Stimulated activated CD4-positive, alpha-beta T cell treated with anti-CD3 and anti-CD28 coated beads, Interleukin-4, amount 100 ng/mL, for 4 hours (primary cell): ENCODE measurements around the gene MRPS15.
"Not testable (repeated sequence)": the region's sequence is repeated elsewhere in the genome, so short reads cannot be mapped to it uniquely, and the experiment has no call there.

Experiments used
- DNase-seq, 2 experiments: peaks; one replicate each; pipeline ENCODE4 v3.0.0-alpha.2; 2020

Gene MRPS15

DNA sequence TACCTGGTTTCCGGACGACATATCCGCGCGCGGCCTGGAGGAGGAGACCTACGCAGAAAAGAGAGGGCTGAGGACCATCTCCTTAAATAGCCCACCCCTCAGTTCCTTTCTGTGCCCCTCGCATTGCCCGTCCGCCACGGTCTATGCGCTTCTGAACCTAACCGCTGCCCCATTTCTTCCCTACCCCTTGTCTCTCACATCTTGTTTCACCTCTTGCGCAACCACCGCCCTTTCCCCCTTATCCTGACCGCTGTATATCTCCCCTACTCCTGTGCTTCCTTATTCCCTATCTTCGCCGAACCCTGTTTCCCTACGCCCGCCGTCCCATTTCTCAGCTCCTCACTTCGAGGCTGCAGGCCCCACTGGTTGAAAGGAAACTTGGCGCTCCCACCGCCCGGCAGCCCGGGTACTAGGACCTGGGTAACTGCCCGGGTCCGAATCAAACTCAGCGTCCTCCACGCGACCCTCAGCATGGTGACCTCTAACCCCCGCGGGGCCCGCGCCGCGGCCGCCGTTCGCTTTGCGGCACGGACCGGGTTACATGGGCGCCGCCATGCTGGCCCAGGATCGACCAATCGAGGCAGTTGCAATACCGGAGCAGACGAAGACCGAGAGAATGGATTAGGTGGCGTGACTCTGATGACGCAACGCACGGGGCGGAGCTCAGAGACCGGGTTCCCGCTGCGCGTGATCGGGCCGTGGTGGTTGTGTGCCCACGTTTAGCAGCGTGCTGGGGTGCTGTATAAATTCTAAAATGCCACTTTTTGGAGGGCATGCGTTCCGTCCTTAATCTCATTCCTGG, at the start of gene MRPS15:
Gene MRPS15, minus strand, starts transcription at position 582 of the 802 bp plus-strand sequence. Its CDS starts 109 bp downstream, at position 473.
- DNase-seq = peak; percentile 93 to 96

GRCh38 chr1:36512842-36513241, 48.7 kb upstream of the MRPS15 start:
- DNase-seq = no peak

DNA sequence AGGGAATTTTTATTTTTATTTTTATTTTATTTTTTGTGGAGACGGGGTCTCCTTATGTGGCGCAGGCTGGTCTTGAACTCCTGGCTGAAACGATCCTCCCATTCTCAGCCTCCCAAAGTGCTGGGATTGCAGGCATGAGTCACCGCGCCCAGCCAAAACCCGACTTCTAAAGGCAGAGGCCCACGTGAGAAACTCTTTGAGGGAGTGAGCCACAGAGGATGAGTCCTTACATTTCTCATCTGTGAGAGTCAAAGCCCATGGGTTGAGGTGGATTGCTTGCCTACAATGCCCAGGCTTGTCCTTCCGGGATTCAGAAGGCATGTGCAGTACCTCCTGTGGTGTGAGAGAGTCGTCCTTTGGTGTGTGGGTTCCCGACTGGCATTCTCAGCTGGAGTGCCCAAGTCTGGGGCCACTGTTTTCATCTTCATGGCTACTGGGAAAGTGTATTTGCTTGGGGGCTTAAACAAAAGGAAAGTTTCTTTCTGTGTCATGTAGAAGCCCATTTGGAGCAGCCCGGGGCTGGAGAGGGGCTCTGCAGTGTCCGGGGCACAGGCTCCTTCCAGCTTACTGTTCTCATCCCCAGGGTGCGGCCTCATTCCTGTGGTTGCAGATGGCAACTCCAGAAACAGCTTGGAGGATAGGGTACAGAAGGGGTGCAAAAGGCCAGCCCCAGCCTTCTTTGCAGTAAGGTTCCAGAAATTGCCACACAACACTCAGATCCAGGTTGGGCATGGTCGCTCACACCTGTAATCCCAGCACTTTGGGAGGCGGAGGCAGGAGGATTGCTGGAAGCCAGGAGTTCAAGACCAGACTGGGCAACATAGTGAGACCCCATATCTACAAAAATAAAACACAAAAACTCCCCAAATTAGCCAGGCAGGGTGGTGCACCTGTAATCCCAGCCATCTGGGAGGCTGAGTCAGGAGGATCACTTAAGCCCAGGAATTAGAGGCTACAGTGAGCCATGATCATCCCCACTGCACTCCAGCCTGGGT, 47.9 kb upstream of the MRPS15 start:
- no peak for DNase-seq

GRCh38 chr1:36511220-36511619, 47.0 kb upstream of the MRPS15 start:
- DNase-seq = not testable (repeated sequence)

DNA sequence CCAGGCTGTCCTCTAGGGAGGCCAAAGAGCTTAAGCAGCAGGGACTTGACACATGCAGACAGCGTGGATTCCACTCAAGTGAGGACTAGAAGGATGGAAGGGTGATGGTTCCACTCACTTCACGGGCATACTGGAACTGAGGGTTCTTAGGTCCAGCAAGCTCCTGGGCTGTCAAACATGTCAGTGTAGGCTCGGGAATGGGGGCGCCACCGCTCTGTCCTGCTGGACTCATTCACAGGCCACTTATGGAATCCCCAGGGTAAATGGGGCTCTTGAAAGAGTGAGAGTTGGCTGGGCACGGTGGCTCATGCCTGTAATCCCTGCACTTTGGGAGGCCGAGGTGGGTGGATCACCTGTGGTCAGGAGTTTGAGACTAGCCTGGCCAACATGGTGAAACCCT, 46.2 kb upstream of the MRPS15 start:
- no peak for DNase-seq

DNA sequence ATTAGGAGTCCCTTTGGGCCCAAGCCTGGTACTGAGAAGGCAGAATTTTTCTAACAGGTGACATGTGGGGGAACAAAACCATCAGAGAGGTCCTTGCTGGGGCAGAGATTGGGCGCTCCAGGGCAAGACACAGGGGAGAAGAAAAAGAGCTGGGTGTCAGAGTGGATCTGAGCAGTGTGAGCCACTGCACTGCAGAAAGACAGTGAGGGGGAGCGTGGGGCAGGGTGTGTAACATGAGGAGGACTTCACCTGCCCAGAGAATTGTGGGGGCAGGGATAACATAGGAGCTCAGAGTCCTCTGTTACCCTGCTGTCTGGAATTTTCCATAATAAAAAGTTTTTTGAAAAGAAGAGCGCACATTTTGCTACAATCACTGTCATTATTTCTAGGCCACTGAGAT, 44.1 kb upstream of the MRPS15 start:
- no peak for DNase-seq

DNA sequence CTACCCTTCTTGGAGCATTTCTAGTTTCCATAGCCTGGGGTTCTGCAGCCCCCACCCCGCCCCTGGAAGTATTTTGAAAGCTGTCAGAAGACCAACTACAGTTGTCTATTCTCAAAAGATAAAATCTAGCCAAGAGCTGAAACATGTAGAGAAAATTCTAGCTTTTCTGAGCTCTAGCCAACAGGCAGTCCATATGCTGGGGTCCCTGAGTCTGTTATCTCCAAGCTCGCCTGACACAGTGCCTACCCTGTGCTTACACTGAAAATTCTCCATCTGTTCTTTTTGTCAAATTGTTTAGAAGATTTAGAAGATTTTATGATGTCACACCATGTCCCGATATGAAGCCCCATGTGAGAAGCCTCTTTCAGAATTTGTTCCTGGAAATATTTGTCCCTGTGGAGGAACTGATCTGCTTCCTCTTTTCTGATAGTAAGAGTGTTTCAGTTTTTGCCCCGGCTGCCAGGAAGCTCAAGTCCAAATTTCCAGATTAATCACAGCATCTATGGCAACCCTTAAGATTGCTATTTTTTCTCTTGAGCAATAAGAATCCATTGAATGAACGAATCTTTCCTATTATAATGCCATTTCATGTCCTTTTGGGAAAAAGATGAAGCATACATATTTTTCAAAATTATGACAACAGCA, 42.2 kb upstream of the MRPS15 start:
- DNase-seq = no peak

DNA sequence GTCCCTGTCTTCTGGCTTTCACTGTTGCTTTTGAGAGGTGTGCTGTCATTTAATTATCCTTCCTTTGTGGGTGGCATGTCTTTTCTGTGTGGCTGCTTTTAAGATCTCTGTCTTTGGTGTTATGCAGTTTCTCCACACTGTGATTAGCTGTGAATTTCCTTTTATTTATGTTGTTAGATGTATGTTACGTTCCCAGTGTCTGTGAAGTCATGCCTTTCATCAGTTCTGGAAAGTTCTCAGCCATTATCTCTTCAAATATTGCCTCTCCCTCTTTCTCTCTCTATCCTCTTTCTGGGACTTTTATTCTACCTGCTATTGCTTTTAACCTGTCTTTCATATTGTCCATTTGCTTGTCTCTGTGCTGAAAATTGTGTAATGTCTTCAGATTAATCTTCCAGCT, 39.5 kb upstream of the MRPS15 start:
- no peak for DNase-seq

GRCh38 chr1:36503159-36503558, 39.0 kb upstream of the MRPS15 start:
- no peak for DNase-seq

DNA sequence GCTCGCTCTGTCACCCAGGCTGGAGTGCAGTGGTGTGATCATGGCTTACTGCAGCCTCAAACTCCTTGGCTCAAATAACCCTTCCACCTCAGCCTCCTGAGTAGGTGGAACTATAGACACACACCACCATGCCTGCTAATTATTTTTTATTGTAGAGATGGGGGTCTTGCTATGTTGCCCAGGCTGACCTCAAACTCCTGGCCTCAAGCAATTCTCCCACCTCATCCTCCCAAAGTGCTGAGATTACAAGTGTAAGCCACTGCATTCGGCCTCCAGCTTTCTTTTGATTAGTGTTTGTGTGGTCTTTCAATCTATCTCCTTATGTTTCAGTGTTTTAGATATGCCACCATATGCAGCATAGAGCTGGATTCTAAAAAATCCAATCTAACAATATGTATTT, 38.4 kb upstream of the MRPS15 start:
- DNase-seq = no peak

DNA sequence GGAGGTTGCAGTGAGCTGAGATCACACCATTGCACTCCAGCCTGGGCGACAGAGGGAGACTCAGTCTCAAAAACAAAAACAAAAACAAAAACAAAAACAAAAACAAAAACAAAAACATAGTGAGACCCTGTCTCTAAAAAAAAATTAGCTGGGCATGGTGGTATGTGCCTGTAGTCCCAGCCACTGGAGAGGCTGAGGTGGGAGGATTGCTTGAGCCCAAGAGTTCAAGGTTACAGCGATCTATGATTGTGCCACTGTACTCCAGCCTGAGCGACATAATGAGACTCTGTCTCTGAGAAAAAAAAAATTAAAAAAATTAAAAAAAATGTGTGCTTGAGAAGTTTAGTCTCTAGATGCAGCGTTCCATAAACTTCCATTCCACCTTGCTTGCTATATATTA, 37.7 kb upstream of the MRPS15 start:
- not testable (repeated sequence) for DNase-seq

- no peak for DNase-seq
These were observed 33.0 kb upstream of the MRPS15 start for GRCh38 chr1:36497207-36497606.

- no peak for DNase-seq
These were observed 30.8 kb upstream of the MRPS15 start for GRCh38 chr1:36494971-36495370.

DNA sequence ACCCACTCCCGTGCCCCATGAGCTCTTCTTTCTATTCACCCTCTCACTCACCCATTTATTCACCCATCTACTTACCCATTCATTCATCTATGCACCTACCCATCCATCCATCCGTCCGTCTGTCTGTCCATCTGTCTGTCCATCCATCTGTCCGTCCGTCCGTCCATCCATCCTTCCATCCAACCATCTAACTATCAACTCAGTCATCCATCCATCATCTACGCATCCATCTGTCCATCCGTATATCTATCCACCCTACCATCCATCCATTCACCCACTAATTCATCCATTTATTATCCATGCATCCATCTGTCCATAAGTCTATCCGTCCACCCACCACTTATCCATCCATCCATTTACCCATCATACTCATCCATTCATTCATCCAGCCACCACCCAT, 29.3 kb upstream of the MRPS15 start:
- DNase-seq = no peak

DNA sequence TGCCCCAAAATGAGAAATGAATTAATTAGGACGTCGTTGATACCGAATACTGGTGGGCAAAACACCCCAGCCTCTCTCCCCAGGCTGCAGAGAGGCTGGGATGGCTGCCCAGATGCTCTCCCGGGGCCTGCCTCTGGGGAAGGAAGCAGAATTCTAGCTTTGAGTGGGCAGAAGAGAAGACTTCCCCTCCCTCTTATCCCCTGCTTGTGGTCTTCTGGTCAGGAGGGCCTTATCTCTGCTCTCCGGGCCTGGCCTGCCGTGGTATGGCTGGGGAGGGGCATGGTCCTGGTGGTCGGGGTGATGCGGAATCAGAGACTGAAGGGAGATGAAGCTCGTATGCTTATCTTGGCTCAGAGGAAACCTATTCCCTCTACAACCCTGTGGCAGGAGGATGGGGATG, 28.3 kb upstream of the MRPS15 start:
- DNase-seq = no peak

- DNase-seq = not testable (repeated sequence)
These were observed 25.3 kb upstream of the MRPS15 start for GRCh38 chr1:36489258-36490051.

- no peak for DNase-seq
These were observed 23.7 kb upstream of the MRPS15 start for GRCh38 chr1:36487906-36488305.

- DNase-seq = not testable (repeated sequence)
These were observed 23.1 kb upstream of the MRPS15 start for GRCh38 chr1:36487336-36487725.

GRCh38 chr1:36486439-36487335, 22.5 kb upstream of the MRPS15 start:
- no peak for DNase-seq

DNA sequence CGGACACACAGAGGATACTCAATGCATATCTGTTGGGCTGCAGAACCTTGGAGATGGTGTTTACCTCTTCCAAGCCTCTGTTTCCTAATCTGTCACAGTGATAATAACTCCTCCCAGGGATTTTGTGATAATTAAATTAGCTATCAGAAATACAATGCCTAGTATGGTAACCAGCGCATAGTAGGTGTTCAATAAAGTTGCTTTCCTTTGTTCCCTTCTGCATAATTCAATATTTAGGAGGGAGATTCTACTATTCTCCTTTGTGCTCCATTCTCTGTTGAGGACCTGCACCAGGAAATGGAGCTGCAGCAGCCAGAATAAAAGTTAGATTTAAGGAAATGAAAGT, 21.9 kb upstream of the MRPS15 start:
- no peak for DNase-seq

DNA sequence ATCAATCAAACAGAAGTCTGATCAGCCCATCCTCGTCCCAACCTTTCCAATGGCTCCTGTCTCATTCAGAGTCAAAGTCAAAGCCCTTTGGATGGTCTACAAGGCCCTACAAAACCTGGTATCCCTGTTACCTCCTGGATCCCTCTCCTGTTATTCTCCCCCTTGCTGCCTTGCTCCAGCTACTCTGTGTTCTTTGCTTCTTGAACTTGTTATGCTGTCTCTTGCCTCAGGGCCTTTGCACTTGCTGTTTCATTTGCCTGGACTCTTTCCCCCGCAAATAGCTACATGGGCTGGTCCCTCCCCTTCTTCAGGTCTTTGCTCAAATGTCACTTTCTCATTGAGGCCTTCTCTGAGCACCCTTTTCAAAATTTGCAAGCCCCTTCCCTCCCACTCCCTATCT, 19.9 kb upstream of the MRPS15 start:
- no peak for DNase-seq
